NB4 (cell line): Measurements from ENCODE around the gene FLNB.

ENCODE experiments used
- DNase-seq: peaks from one replicate; pipeline ENCODE4 v3.0.0; 2010; ENCODE audit warnings: low read depth
- H3K4me3 ChIP-seq: one replicate; pipeline ENCODE4 v1.5.1; 2011; ENCODE audit warnings: mild to moderate bottlenecking, low read depth, low read length, moderate library complexity
- CTCF ChIP-seq: IDR thresholded peaks from one replicate; pipeline ENCODE4 v1.5.1; 2012; ENCODE audit warnings: low read depth, low read length
- MAX ChIP-seq: IDR thresholded peaks from 2 replicates; pipeline ENCODE4 v1.6.1; 2011; ENCODE audit warnings: low read depth, low read length
- MYC ChIP-seq: IDR thresholded peaks from 2 replicates; pipeline ENCODE4 v1.6.1; 2011; ENCODE audit warnings: low read depth, low read length
- POLR2A ChIP-seq: IDR thresholded peaks from 2 replicates; pipeline ENCODE4 v1.6.1; 2011; ENCODE audit warnings: mild to moderate bottlenecking; ENCODE audit not compliant: insufficient read length; ENCODE audit errors: extremely low read depth

Gene FLNB

DNA sequence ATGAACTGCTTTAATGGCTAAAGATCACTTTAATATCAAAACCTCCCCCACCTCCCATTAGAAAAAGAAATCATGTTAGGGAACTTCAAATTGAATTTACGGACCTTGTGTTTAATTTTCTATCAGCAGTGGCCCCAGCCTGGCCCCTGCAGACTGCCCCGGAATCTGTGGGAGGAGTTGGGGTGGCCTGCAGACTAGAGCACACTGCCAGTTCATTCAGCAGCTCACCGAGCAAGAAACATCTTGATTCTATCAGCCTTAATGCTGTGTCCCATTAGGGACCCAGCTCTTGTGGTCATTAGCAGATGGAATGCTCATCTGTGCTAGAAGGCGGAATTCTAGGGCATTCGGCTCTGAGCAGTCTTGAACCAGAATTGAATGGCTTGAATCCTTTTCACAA lies 54.2 kb downstream of the FLNB start:
- TF ChIP-seq POLR2A, result no peak
- no peak overlapping the region for H3K4me3 ChIP-seq
- no peak for DNase-seq

DNA sequence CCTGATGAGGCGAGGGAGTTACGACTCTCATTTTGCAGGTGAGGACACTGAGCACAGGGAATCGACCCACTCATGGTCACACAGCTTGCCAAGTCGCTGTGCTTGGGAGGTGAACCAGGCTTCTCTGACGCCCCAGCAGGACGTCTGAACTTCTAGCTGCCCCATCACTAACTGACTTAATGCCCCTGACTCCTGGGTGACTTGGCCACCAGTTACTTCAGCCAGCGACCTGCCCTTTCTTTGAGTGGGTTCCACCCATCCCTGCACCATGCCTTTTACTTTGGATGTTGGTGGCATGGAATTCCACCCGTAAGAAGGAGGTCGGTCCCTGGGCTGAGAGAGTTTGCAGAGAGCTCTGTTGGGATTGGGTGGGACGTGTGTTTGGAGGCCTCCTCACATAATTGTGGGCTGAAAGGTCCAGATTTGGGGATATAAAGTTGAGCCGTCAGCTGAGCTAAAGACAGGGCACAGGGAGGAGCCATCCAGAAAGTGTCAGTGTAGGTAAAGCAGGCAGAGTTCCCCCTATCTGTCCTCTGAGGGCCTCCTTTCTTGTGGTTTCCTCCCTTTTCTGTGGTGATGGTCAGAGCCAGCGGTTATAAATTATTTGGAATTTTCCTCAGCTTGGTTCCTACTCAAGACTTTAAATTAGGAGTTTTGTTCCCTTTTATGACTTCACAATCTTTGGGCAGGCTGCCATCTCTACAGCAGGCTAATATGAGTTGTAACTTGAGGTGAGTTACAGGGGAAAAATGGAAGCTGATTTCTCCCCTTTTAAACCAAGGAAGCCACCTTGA lies 55.0 kb downstream of the FLNB start:
- TF ChIP-seq CTCF (no peak), MAX (no peak), MYC (no peak), POLR2A (no peak)
- DNase-seq, result peak; percentile 51
- no peak overlapping the region for H3K4me3 ChIP-seq

- no peak for DNase-seq
- TF ChIP-seq MYC (no peak), MAX (no peak), CTCF (no peak), POLR2A (no peak)
- no peak overlapping the region for H3K4me3 ChIP-seq
Measured at GRCh38 chr3:58064923-58065638, 56.9 kb downstream of the FLNB start.

DNA sequence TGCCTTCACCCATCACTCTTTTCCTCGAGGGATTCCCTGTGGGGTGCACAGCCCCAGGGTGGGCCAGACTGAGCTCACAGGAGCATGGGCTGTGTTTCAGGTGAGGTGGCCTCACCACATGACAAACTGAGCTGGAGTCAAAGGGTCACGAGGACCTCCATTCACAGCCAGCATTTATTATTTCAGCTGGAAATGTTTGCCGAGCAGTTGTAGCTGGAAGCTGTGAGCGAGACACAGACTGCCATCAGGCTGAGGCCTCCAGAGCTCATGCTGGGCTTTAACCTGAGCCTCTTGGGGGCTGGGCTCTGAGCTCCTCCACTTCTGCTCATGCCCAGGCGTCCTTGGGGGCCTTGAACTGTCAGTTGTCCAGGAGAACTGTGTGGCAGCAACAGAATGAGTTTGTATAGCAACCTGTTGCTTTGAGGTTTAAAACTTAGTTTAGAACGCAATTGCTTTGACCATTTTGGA lies 57.5 kb downstream of the FLNB start:
- no peak overlapping the region for H3K4me3 ChIP-seq
- peak; percentile 29 for DNase-seq
- TF ChIP-seq CTCF, result no peak
- TF ChIP-seq POLR2A, result no peak
- no peak for TF ChIP-seq MAX
- no peak for TF ChIP-seq MYC

DNA sequence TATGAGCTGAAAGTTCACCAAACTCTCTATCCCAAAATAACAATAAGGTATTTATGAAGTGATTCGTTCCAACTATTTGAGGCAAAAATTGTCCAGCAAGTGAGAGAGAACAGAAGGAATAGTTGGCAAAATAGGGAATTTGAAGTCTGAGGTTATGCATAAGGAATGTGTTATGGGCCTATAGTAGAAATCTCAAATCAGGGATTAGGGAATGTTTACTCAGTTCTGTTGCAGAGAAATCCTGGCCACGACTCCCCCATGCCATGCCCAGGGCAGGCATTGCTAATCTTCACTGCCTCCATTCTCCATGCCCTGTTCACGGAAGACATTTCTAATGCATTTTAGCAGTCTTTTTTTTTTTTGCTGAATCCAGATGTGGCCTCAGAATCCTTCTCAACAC lies 58.6 kb downstream of the FLNB start:
- no peak overlapping the region for H3K4me3 ChIP-seq
- TF ChIP-seq MYC, result no peak
- no peak for TF ChIP-seq CTCF
- TF ChIP-seq POLR2A, result no peak
- no peak for TF ChIP-seq MAX
- DNase-seq, result no peak

GRCh38 chr3:58068122-58068809 lies 60.0 kb downstream of the FLNB start:
- no peak for DNase-seq
- TF ChIP-seq MAX (no peak), CTCF (no peak), MYC (no peak), POLR2A (no peak)

More at GRCh38 chr3:58068122-58068809, 60.0 kb downstream of the FLNB start:
- H3K4me3 ChIP-seq, result no peak overlapping the region
